Upper lobe of left lung (tissue), 6 donors: ENCODE results near the gene WDR83. TPM values are rescaled to one million over a fixed set of nuclear protein-coding genes. Genes with fewer than 3 reads are reported as not detected.

ENCODE experiments used
- ATAC-seq, 2 donors: fragments of 200-7000 bp; cut with Tn5 transposase; one replicate each; pipeline ENCODE4 v1.9.1; 2022; ENCODE audit warnings: mild to moderate bottlenecking in 2 of 2, moderate library complexity in 2 of 2; ENCODE audit not compliant: low FRiP score in 2 of 2
- DNase-seq, 2 donors: peaks; one replicate each; pipeline ENCODE4 v3.0.0-alpha.2; 2019 to 2020
- H3K27ac ChIP-seq, 4 donors: fragments of 200-600 bp; sonication (generic); one replicate each; pipeline ENCODE4 v1.5.1; 2016 to 2019
- H3K27me3 ChIP-seq, 4 donors: fragments of 200-600 bp; sonication (generic); one replicate each; pipeline ENCODE4 v1.5.1; 2017 to 2019
- H3K36me3 ChIP-seq, 4 donors: fragments of 200-600 bp; sonication (generic); one replicate each; pipeline ENCODE4 v1.5.1; 2016 to 2019
- H3K4me1 ChIP-seq, 4 donors: fragments of 200-600 bp; sonication (generic); one replicate each; pipeline ENCODE4 v1.5.1; 2018 to 2019
- H3K4me3 ChIP-seq, 4 donors: fragments of 200-600 bp; sonication (generic); one replicate each; pipeline ENCODE4 v1.5.1; 2017 to 2019; ENCODE audit warnings: mild to moderate bottlenecking in 2 of 4, moderate library complexity in 1 of 4
- H3K9me3 ChIP-seq, 4 donors: fragments of 200-600 bp; sonication (generic); one replicate each; pipeline ENCODE4 v1.5.1; 2018 to 2019
- EP300 ChIP-seq, 4 donors: sonication (generic); formaldehyde crosslinking; IDR thresholded peaks; one replicate each; pipeline ENCODE4 v1.5.1; 2017; ENCODE audit warnings: antibody characterized with exemption in 4 of 4, control low read depth in 2 of 4
- POLR2A ChIP-seq, 4 donors: fragments of 450-650 bp; IDR thresholded peaks; one replicate each; pipeline ENCODE4 v1.5.1; 2016 to 2017; ENCODE audit warnings: antibody characterized with exemption in 4 of 4, mild to moderate bottlenecking in 2 of 4
- POLR2AphosphoS5 ChIP-seq, 2 donors: sonication (generic); formaldehyde crosslinking; IDR thresholded peaks; one replicate each; pipeline ENCODE4 v1.5.1; 2017; ENCODE audit warnings: antibody characterized with exemption in 2 of 2
- WGBS, 2 donors: methylation state at CpG; one replicate each; pipeline ENCODE4 v1.1.5; 2017 to 2018; 5-methylcytosine and 5-hydroxymethylcytosine counted together
- total RNA-seq, 6 donors: library from RNA; depleted of rRNA in 4 of 6; stranded (reverse); fragments of >200 nt in 4 of 6; gene quantifications; one replicate each; pipeline versions ENCODE4 v1.1.0 to v1.2.1, GENCODE V29; 2016 to 2021
- TF ChIP-seq, protein P1 (sequence below), 6 experiments: fragments of 450-650 bp in 4 of 6; fragments of 200-600 bp in 2 of 6; sonication (generic) in 2 of 6; IDR thresholded peaks; one replicate each; pipeline ENCODE4 v1.5.1; 2016 to 2019; ENCODE audit warnings: antibody characterized with exemption in 6 of 6
- donor health status: DM: no; HTN: no; CAD: no; lungs with moderate emphysema.
- donor health status: DM: no; HTN: yes; CAD: no; lungs with severe emphysema.

Gene WDR83
- total RNA-seq, 6 donors from 2014 or later: 6.1 to 12.9 (median 8.4) TPM

DNA sequence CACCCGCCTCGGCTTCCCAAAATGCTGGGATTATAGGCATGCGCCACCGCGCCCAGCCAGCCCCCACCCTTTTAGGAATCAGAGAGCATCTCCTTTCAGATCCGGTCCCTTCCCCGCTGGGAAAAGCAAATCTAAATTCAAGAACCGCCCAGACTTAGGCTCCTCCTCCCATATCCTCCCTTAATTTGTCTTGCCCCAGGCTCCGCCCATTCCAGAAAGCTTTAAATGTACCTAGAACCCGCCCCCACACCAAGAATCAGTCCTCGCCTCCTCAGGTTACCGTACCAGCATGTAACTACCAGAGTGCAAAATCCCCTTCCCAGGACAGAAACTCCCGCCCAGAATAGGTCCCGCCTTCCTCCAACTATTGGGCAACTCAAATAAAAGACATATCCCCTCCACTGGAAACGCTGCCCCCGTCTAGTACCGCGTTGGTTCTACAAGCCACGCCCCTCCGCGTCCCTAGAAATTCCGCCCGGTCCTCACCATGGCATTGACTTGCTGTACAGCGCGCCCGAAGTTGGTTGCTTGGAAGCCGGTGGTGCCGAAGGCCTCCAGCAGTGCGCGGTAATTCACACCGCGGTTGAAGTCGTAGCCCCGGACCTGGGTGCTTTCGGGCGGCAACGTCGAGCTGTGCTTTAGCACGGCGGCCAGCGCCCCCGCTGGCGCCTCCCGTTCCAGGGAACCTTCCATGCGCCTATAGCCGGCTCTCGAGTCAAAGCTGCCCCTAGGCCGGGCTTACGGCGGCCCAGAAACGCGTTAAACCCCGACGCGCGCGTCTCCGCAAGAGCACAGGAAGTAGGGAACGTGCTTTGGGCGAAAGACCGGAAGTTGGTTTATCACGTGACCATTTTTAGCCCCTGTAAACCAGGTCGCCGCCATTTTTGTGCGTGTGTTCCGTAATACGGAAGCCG, 14.7 kb downstream of the WDR83 start, which contains the start of gene DHPS:
TSS of gene DHPS (minus strand) at position 807 of the 914 bp plus-strand sequence. CDS start at position 693, 114 bp downstream.
- Histone ChIP-seq H3K4me3 (peak within 1 kb of the TSS; percentile 78 to 99 (median 96)), H3K27ac (peak within 1 kb of the TSS; percentile 90 to 99 (median 98)), H3K36me3 (peaks cover 14 to 39% (median 33%) of the 10 kb centered on the region in 4 donors), H3K4me1 (peaks cover 8 to 23% (median 15%) of the 10 kb centered on the region in 4 donors), H3K27me3 (no peaks in the 10 kb centered on the region), H3K9me3 (no peaks in the 10 kb centered on the region)
- ATAC-seq (peak; percentile 91 to 96), DNase-seq (peak; percentile 92 to 94)
- 0 to 1% methylated on average over 30 to 44 of the region's 68 CpGs for WGBS, 2 donors
- TF ChIP-seq POLR2AphosphoS5 (IDR thresholded peaks at IDR 0.05) (peak; percentile 75 to 80), EP300 (IDR thresholded peaks at IDR 0.05) (peak in 1 of 4 donors; percentile 41), POLR2A (IDR thresholded peaks at IDR 0.05) (peak in 3 of 4 donors; percentile 30 to 73 (median 63))
- TF ChIP-seq, protein P1, sequence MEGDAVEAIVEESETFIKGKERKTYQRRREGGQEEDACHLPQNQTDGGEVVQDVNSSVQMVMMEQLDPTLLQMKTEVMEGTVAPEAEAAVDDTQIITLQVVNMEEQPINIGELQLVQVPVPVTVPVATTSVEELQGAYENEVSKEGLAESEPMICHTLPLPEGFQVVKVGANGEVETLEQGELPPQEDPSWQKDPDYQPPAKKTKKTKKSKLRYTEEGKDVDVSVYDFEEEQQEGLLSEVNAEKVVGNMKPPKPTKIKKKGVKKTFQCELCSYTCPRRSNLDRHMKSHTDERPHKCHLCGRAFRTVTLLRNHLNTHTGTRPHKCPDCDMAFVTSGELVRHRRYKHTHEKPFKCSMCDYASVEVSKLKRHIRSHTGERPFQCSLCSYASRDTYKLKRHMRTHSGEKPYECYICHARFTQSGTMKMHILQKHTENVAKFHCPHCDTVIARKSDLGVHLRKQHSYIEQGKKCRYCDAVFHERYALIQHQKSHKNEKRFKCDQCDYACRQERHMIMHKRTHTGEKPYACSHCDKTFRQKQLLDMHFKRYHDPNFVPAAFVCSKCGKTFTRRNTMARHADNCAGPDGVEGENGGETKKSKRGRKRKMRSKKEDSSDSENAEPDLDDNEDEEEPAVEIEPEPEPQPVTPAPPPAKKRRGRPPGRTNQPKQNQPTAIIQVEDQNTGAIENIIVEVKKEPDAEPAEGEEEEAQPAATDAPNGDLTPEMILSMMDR (IDR thresholded peaks at IDR 0.05): peak in 1 of 6 experiments; percentile 9

DNA sequence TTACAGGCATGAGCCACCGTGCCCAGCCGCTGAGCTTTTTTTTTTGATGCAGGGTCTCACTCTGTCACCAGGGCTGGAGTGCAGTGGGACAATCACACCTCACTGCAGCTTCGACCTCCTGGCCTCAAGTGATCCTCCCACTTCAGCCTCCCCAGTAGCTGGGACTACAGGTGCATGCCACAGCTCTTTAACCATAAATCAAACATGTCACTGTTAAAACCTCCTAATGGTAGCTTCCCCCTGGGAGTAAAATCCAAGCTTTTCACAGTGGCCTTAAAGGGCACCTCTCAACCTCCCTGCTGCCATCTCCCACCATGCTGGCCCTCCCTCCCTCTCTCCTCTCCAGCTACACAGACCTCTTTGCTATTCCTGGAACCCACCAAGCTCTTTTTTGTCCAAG, 19.2 kb downstream of the WDR83 start:
- H3K36me3 ChIP-seq: peaks cover 0 to 2% (median 0%) of the 10 kb centered on the region in 4 donors
- 83 to 90% methylated on average over 3 of the region's 3 CpGs for WGBS, 2 donors
- no peaks in the 10 kb centered on the region for H3K9me3 ChIP-seq
- H3K27ac ChIP-seq: no peak overlapping the region
- no peaks in the 10 kb centered on the region for H3K27me3 ChIP-seq
- peaks cover under 1 to 6% (median 3%) of the 10 kb centered on the region in 4 donors for H3K4me1 ChIP-seq
- ATAC-seq (no peak), DNase-seq (no peak)
- TF ChIP-seq, protein P1 (IDR thresholded peaks at IDR 0.05): no peak
- no peak for TF ChIP-seq EP300 (IDR thresholded peaks at IDR 0.05)
- TF ChIP-seq POLR2A (IDR thresholded peaks at IDR 0.05): no peak
- no peak for TF ChIP-seq POLR2AphosphoS5 (IDR thresholded peaks at IDR 0.05)
- H3K4me3 ChIP-seq: no peak overlapping the region

DNA sequence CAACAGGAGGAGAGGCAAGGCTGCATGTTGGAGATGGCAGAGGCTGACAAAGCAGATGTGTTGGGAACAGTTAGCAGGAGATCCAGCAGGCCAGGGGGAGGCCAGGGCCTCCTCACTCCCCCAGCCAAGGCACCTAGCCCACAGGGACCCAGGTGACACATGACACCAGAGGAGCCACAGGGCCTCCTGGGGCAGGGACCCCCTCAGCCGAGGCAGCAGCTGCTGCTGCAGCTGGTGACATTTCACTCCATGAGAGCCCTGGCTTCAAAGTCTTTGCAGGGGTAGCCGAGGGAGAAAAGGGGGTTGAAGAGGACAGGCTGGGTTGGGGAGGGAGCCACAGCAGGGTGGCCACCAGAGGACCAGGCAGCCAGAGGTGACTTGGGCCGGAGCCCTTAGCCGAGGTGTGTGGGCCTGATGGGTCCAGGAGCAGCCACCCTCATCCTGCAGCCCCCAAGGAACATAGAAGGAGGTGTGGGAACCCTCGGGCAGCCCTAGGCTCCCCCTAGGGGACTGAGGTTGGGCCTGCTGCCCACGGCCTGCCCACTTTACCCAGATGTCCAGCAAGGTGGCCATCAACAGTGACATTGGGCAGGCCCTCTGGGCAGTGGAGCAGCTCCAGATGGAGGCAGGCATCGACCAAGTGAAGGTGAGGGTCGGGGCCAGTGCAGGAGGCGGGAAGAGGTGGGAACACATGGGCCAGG, 21.0 kb downstream of the WDR83 start, which contains the start of gene GNG14:
TSS of gene GNG14 (plus strand) at position 503 of the 701 bp plus-strand sequence. CDS start at position 554, 51 bp downstream.
- TF ChIP-seq POLR2AphosphoS5 (IDR thresholded peaks at IDR 0.05) (no peak), POLR2A (IDR thresholded peaks at IDR 0.05) (no peak), EP300 (IDR thresholded peaks at IDR 0.05) (no peak)
- TF ChIP-seq, protein P1 (IDR thresholded peaks at IDR 0.05): no peak
- no peak for DNase-seq
- Histone ChIP-seq H3K4me3 (no peak within 1 kb of the TSS), H3K4me1 (no peaks in the 10 kb centered on the region), H3K27ac (no peak within 1 kb of the TSS), H3K9me3 (no peaks in the 10 kb centered on the region), H3K36me3 (peaks cover 0 to 2% (median 0%) of the 10 kb centered on the region in 4 donors), H3K27me3 (no peaks in the 10 kb centered on the region)
- ATAC-seq: no peak
- 89 to 92% methylated on average over 7 of the region's 9 CpGs for WGBS, 2 donors

DNA sequence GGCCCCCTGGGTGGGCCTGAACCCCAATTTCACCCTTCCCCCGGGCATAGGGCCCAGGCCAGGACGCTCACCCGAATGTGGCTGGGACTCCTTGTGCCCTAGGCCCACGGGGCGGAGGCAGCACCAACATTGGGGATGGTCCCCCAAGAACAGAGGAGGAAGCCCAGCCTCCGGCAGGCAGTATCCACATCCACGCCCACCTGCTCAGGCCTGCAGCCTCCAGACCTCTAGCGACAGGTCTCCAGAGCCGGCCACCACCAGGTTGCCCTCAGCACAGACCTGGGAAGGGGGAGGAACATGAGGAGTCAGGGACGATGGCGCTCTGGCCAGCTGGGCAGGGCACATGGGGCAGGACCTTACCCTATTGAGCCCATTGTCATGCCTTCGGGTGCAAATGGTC, 22.4 kb downstream of the WDR83 start:
- no peak overlapping the region for H3K27ac ChIP-seq
- H3K9me3 ChIP-seq: no peaks in the 10 kb centered on the region
- 83 to 91% methylated on average over 8 to 10 of the region's 12 CpGs for WGBS, 2 donors
- H3K36me3 ChIP-seq: peaks cover 0 to 2% (median 0%) of the 10 kb centered on the region in 4 donors
- DNase-seq (no peak), ATAC-seq (peak; percentile 4 to 13)
- no peak overlapping the region for H3K4me3 ChIP-seq
- no peaks in the 10 kb centered on the region for H3K27me3 ChIP-seq
- no peaks in the 10 kb centered on the region for H3K4me1 ChIP-seq
- TF ChIP-seq POLR2A (IDR thresholded peaks at IDR 0.05): no peak
- TF ChIP-seq EP300 (IDR thresholded peaks at IDR 0.05): no peak
- TF ChIP-seq, protein P1 (IDR thresholded peaks at IDR 0.05): no peak
- no peak for TF ChIP-seq POLR2AphosphoS5 (IDR thresholded peaks at IDR 0.05)
